Right lobe of liver (tissue), 4 donors: Measurements from ENCODE around the gene NUP88.

Source experiments
- CTCF ChIP-seq, 4 donors: fragments of 200-600 bp in 3 of 4; fragments of 450-650 bp in 1 of 4; IDR thresholded peaks; one replicate each; pipeline versions ENCODE4 v1.5.1 to v1.8.0; 2016 to 2022; ENCODE audit warnings: antibody characterized with exemption in 4 of 4, mild to moderate bottlenecking in 2 of 4
- POLR2A ChIP-seq: fragments of 450-650 bp; IDR thresholded peaks from one replicate; pipeline ENCODE4 v1.6.1; 2017; ENCODE audit warnings: antibody characterized with exemption, mild to moderate bottlenecking
- donor health status: DM: no; HTN: no; CAD: no.
- donor health status: DM: no; HTN: no; CAD: no.
- donor health status: DM: no; HTN: yes; CAD: no.

- TF ChIP-seq CTCF (IDR thresholded peaks at IDR 0.05) (no peak), POLR2A (no peak)
Measured at GRCh38 chr17:5443728-5444127, 24.3 kb upstream of the NUP88 start.
